Gastroesophageal sphincter (tissue), 3 donors: ENCODE data around the gene SLPI.

Source experiments
- CTCF ChIP-seq, 4 experiments: fragments of 200-600 bp in 2 of 4; fragments of 450-650 bp in 2 of 4; sonication (generic) in 1 of 4; IDR thresholded peaks; one replicate each; pipeline ENCODE4 v1.5.1; 2017 to 2019; ENCODE audit warnings: antibody characterized with exemption in 4 of 4, mild to moderate bottlenecking in 2 of 4, moderate library complexity in 2 of 4
- POLR2A ChIP-seq, 2 donors: fragments of 450-650 bp; IDR thresholded peaks; one replicate each; pipeline ENCODE4 v1.6.1; 2017; ENCODE audit warnings: antibody characterized with exemption in 2 of 2, mild to moderate bottlenecking in 2 of 2, moderate library complexity in 1 of 2
- POLR2AphosphoS5 ChIP-seq: sonication (generic); formaldehyde crosslinking; IDR thresholded peaks from one replicate; pipeline ENCODE4 v1.6.1; 2017; ENCODE audit warnings: antibody characterized with exemption

GRCh38 chr20:45209924-45210323, 44.4 kb downstream of the SLPI start:
- TF ChIP-seq CTCF (IDR thresholded peaks at IDR 0.05) (no peak), POLR2AphosphoS5 (no peak), POLR2A (IDR thresholded peaks at IDR 0.05) (no peak)
